Measurements from ENCODE around the gene EFHD1.

GRCh38 chr2:232731470-232731869 lies 98.1 kb downstream of the EFHD1 start:
- no peak for TF ChIP-seq POLR2A (IDR thresholded peaks at IDR 0.05)
- TF ChIP-seq, protein P1, sequence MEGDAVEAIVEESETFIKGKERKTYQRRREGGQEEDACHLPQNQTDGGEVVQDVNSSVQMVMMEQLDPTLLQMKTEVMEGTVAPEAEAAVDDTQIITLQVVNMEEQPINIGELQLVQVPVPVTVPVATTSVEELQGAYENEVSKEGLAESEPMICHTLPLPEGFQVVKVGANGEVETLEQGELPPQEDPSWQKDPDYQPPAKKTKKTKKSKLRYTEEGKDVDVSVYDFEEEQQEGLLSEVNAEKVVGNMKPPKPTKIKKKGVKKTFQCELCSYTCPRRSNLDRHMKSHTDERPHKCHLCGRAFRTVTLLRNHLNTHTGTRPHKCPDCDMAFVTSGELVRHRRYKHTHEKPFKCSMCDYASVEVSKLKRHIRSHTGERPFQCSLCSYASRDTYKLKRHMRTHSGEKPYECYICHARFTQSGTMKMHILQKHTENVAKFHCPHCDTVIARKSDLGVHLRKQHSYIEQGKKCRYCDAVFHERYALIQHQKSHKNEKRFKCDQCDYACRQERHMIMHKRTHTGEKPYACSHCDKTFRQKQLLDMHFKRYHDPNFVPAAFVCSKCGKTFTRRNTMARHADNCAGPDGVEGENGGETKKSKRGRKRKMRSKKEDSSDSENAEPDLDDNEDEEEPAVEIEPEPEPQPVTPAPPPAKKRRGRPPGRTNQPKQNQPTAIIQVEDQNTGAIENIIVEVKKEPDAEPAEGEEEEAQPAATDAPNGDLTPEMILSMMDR (IDR thresholded peaks at IDR 0.05), result no peak

All from body of pancreas (tissue), 4 donors.